Measurements from ENCODE around the gene LINGO4.

DNA sequence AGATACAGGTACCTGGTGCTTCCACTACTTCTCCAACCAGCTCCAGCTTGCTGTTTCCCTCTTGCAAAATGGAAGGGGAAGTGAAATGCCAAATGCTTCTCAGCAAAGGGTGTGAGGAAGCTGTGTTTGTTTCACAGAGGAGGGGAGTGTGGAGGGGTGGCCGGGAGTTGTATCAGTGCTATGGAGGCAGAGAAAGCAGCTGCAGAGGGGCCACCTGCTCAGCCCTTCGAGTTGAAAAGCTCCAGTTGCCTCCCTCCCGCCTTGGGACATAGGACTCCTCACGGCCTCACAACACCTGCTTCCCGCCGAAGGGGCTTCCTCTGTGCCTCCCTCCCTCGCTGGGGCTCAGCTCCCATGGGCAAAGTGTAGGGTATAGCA lies 12.1 kb upstream of the LINGO4 start:
- TF ChIP-seq POLR2A (IDR thresholded peaks at IDR 0.05): no peak
- TF ChIP-seq, protein P1, sequence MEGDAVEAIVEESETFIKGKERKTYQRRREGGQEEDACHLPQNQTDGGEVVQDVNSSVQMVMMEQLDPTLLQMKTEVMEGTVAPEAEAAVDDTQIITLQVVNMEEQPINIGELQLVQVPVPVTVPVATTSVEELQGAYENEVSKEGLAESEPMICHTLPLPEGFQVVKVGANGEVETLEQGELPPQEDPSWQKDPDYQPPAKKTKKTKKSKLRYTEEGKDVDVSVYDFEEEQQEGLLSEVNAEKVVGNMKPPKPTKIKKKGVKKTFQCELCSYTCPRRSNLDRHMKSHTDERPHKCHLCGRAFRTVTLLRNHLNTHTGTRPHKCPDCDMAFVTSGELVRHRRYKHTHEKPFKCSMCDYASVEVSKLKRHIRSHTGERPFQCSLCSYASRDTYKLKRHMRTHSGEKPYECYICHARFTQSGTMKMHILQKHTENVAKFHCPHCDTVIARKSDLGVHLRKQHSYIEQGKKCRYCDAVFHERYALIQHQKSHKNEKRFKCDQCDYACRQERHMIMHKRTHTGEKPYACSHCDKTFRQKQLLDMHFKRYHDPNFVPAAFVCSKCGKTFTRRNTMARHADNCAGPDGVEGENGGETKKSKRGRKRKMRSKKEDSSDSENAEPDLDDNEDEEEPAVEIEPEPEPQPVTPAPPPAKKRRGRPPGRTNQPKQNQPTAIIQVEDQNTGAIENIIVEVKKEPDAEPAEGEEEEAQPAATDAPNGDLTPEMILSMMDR (IDR thresholded peaks at IDR 0.05): no peak
